ENCODE data around the gene PLCH2.

The PLCH2 gene

DNA sequence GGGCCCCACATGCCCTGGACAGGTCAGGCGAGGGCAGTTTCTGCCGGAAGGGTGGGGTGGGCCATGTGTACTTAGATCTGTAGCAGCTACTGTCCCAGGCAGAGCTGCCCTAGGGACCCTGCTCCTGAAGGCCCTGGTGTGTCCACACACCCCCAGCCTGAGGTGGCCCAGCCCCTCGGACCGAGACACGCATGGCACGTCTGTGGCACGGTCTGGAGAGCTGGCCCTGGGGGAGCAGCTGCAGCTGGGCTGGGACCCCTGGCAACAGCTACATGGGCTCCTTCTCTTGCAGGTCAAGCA lies 25.7 kb downstream of the PLCH2 start:
- no peak for DNase-seq

GRCh38 chr1:2502210-2502609 lies 26.1 kb downstream of the PLCH2 start:
- no peak for DNase-seq

GRCh38 chr1:2502661-2503553 lies 26.8 kb downstream of the PLCH2 start:
- DNase-seq, result no peak

- no peak for DNase-seq
Observed at GRCh38 chr1:2503554-2504224, 27.6 kb downstream of the PLCH2 start.

- DNase-seq, result no peak
Observed at GRCh38 chr1:2504225-2504948, 28.3 kb downstream of the PLCH2 start.

DNA sequence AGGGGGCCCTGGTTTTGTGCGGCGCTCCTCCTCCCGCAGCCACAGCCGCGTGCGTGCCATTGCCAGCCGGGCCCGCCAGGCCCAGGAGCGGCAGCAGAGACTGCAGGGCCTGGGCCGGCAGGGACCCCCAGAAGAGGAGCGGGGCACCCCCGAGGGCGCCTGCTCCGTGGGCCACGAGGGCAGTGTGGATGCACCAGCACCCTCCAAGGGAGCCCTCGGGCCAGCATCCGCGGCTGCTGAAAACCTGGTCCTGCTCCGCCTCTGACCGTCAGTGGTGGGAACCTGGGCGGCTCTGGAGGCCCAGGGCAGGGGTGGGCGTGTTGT lies 28.8 kb downstream of the PLCH2 start:
- DNase-seq, result no peak

DNA sequence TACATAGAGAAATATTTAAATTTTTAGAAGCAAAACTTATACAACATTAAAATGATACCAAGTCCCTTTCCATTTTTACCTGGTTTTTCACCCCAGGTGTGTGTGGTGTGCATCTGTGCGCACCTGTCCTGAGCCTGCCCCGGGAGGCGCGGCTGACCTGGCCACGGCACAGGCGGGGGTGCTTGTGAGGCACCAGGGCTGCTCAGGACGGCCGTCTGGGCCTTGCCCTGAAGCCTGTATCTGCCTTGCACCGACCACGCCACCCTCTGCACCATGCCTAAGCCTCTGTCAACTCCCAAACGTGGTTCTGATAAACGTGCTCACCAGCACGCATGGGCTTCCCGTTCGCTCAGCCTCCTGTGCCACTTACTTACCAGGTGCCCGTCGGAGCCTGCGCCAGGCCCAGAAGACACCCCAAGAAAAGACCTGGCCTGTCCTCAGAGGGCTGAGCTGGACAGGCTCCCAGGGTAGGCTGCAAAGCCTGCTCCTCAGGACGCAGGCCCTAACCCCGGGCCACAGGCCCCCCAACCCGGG lies 29.4 kb downstream of the PLCH2 start:
- no peak for DNase-seq

DNA sequence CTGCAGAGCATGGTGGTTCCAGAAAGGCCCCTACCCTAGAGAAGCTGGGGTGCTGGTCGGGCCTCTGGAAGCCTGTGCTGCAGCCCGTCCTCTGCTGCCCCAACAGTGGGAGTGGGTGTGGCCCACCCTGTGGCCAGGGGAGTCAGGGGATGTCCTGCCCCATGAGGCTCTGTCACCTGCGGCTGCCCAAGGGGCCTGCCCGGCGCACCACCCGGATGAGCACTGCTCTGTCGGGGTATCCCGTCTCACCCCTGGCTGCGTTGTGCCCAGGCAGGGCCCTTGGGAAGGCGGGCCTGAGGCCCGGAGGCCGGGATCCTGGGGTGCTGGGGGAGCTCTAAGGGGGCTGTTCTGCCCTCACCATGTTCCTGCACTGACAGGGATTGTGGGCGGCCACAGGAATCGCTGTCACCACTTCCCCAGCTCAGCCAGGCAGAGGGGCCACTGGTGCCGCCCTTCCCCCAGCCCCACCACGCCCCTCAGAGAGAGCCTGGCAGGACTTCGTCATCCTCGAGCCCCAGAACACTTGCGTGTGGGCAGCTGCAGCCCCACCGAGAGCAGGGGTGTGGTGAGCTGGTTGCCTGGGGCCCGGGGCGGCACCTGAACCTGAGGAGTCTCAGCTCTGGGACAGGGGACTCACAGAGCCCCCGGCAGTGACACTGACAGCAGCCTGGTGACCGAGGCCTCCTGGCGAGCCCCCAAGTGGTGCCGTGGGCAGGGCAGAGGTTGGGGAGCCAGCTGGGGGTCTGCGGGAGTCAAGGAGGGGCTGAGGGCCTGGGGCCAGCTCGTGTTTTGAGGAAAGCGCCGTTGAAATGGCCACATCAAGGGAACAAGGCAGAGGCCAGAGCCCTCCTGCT lies 30.1 kb downstream of the PLCH2 start:
- DNase-seq, result no peak

DNA sequence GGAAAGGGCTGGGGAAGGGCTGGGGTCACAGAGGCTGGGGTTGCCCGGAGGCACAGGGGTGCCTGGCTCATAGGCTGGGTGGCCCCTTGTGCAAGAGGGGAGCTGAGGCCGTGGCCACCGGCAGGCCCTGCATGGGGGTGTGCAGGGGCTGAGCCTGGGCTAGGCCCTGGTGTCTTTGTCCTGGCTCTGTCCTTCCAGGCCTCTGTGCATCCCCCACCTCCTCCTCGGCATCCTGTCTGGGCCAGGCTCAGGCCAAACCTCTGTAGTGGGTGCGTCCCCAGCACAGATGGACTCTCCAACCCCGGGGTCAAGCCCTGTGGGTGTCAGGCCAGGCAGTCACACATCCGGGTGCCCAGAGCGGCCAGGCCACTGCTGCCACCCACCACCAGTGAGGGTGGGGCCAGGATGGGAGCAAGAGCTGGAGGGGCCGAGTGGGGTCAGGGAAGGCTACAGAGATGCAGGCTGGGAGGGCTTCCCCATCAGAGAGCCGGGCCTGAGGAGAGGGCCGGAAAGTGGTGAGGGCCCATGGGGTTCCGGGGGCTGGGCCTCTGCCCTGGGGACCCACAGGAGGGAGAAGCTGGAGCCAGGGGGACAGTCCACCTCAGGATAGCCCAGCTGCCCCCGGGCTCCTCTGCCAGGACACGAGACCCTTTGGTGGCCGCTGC lies 30.9 kb downstream of the PLCH2 start:
- DNase-seq, result no peak

DNA sequence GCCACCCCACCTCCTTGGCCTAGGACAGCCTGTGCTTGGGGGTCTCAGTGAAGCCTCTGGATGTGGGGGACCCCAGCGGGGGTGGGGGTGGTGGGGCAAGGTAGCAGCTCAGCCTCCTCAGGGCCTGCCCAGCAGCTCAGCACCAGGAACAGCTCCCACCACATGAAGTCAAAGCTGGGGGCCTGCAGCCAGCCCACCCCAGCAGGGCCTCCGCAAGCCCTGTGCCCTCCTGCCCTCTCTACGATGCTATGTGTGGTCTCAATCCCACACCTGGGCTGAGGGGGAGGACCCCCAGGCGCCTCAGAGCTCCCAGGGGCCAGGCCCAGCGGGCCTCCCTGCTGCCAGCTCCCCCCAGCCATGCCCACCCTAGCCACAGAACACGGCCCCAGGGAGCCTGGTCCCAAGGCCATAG lies 31.7 kb downstream of the PLCH2 start:
- DNase-seq, result no peak

GRCh38 chr1:2508180-2508579 lies 32.1 kb downstream of the PLCH2 start:
- no peak for DNase-seq

GRCh38 chr1:2508751-2509150 lies 32.7 kb downstream of the PLCH2 start:
- DNase-seq, result no peak

- DNase-seq, result no peak
Observed at GRCh38 chr1:2509589-2509988, 33.5 kb downstream of the PLCH2 start.

DNA sequence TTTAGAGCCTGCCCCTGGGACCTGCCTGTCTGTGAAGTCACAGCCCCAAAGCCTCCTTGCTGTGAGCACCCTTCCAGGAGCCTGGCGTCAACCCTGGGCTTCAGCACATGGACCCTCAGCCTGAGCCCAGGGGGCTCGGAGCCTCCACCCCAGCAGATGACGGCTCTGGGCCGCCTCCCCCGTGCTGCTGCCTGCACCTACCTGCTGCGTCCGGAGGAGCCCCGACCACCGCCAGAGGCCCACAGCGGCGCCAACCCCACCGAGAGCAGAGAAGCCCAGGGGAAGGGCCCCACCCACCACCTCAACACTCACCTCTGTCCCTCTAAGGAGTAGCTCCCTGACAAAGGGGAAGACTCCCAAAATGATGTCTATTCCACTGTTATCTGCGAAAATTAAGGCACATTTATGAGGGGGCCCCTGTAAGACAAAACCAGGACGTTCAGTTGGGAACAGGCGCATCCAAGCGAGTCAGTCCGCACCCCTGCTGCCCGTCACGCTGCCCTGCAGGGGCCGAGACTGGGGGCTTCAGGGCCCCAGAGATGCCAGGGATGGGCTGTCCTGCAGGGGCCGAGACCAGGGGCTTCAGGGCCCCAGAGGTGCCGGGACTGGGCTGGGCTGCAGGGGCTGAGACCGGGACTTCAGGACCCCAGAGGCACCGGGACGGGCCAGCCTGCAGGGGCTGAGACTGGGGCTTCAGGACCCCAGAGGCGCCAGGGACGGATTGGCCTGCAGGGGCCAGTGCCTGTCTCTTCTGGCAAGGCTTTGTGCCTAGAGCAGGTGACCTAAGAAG lies 34.5 kb downstream of the PLCH2 start:
- DNase-seq, result no peak

- DNase-seq, result no peak
Observed at GRCh38 chr1:2512862-2513421, 36.9 kb downstream of the PLCH2 start.

DNA sequence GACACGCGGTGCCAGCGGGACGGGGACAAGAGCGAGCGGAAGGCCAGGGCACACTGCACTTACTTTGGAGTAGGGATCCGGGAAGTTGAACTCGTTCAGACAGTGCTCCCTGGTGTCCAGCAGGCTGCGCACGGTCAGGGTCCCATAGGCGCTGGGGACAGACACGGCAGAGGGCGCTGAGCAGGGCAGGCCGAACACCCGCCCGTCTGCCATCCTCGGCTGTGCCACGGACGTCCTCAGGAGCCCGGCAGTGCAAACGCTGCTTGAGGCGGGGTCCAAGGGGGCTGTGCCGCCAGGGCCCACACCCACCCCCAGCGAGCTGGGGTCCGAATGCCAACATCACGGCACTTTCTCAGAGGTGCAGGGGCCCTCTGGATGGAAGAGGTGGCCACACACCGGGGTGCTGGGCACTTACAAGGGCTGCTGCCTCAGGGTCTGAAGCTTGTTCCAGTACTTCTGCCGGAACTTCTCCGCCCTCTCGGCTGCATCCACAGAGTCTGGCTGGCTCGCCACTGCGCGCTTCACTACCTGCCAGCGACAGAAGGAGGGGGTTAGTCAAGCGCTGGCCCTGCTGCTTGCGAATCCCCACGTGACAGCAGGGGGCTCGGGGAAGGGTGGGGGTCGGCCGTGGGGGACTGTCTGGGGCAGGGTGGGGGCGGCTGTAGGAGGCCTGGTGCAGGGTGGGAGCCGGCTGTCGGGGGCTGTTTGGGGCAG lies 38.0 kb downstream of the PLCH2 start:
- DNase-seq, result no peak

- no peak for DNase-seq
Observed at GRCh38 chr1:2514863-2515762, 39.0 kb downstream of the PLCH2 start.

GRCh38 chr1:2515763-2516080 lies 39.6 kb downstream of the PLCH2 start:
- DNase-seq, result no peak

DNA sequence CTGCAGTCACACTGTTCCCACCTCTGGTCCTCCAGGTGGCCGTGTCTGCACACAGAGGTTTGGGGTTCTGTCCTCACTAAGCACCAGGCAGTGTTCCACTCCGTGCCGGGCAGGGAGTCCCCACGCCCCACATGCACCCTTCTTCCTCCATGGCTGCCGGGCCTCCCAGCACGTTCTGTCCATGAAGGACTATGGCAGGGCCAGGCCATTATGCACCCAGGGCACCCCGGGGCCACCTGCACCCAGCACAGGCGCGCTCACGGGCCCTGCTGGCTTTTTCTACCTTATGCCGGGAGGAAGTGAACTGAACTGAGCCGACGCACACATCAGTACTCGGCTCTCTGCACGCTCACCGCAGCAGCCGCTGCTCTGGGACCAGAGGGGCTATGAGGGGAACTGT lies 40.0 kb downstream of the PLCH2 start:
- no peak for DNase-seq
